ENCODE results near the gene RNF4. TPM values are rescaled to one million over a fixed set of nuclear protein-coding genes. Genes with fewer than 3 reads are reported as not detected.

Gene RNF4
- total and polyA plus RNA-seq, 12 donors = 13.4 to 42.1 (median 29.7) TPM

DNA sequence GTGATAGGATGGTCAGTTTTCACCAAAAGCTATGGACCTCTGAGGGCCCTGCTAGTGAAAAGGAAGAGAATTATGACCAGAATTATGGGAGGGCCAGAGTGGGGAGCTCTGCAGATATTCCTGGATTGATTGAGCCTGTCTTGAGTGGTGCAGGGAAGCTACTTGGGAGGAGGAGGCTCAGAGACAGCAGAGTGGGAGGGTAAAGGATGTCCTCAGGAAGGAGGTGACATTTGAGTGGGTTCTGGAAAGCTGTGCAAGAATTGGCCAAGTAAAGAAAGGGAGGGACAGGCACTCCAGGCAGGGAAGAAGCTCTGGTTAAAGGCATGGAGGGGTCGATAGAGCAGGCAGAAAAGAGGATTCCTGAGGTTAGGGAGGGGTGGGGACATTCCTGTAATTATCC lies 24.1 kb downstream of the RNF4 start:
- Histone ChIP-seq H3K9me3 (no peaks in the 10 kb centered on the region), H3K4me3 (no peak overlapping the region), H3K4me1 (peaks cover 0 to 71% (median 46%) of the 10 kb centered on the region in 9 donors), H3K36me3 (peaks cover 0 to 86% (median 21%) of the 10 kb centered on the region in 9 donors), H3K27ac (peak overlapping the region in 6 of 10 donors; percentile 6 to 64 (median 50)), H3K27me3 (no peaks in the 10 kb centered on the region)
- TF ChIP-seq CTCF (IDR thresholded peaks at IDR 0.05) = no peak
- 53 to 76% methylated on average over 1 of the region's 1 CpG for WGBS, 2 donors
- intact Hi-C loops (cut with DNase I) = no loop called here
- DNase-seq = no peak
- ATAC-seq = peak in 6 of 8 donors; percentile 8 to 68 (median 46)

- WGBS, 2 donors = 44 to 46% methylated on average over 3 of the region's 3 CpGs
- Histone ChIP-seq H3K27me3 (no peaks in the 10 kb centered on the region), H3K4me1 (peaks cover 0 to 51% (median 34%) of the 10 kb centered on the region in 9 donors), H3K4me3 (no peak overlapping the region), H3K9me3 (no peaks in the 10 kb centered on the region), H3K27ac (peak overlapping the region in 2 of 10 donors; percentile 3 to 53), H3K36me3 (peaks cover 0 to 99% (median 33%) of the 10 kb centered on the region in 9 donors)
- peak; percentile 10 to 79 (median 62) for ATAC-seq
- TF ChIP-seq CTCF (IDR thresholded peaks at IDR 0.05) = no peak
- intact Hi-C loops (cut with DNase I) = no loop called here
- peak; percentile 15 to 35 for DNase-seq
Measured at GRCh38 chr4:2494992-2495391, 26.1 kb downstream of the RNF4 start.

GRCh38 chr4:2497324-2497723 lies 28.4 kb downstream of the RNF4 start:
- H3K36me3 ChIP-seq = peaks cover 0 to 99% (median 54%) of the 10 kb centered on the region in 9 donors
- no peak for TF ChIP-seq CTCF (IDR thresholded peaks at IDR 0.05)
- 98 to 100% methylated on average over 4 of the region's 4 CpGs for WGBS, 2 donors

DNA sequence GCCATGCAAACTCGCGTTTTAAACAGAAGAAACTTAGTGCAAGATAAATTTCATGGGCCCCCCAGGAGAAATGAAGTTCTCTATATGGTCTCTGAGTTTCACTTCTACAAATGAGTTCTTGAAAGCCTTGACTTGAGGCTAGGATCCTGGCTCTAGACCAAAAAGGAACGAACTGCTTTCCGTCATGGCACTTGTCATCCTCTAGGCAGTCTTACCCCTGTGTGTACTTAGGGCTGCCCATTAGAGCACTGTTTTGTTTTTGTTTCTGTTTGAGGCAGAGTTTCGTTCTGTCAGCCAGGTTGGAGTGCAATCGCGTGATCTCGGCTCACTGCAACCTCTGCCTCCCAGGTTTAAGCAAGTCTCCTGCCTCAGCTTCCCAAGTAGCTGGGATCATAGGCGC lies 29.0 kb downstream of the RNF4 start:
- ATAC-seq (peak in 5 of 8 donors; percentile 17 to 51 (median 29)), DNase-seq (peak in 1 of 2 donors; percentile 13)
- intact Hi-C loops (cut with DNase I) = no loop called here
- Histone ChIP-seq H3K27me3 (no peaks in the 10 kb centered on the region), H3K4me1 (peaks cover 0 to 36% (median 25%) of the 10 kb centered on the region in 9 donors), H3K27ac (peak overlapping the region in 1 of 10 donors; percentile 71), H3K4me3 (no peak overlapping the region), H3K36me3 (peaks cover 0 to 99% (median 50%) of the 10 kb centered on the region in 9 donors), H3K9me3 (no peaks in the 10 kb centered on the region)
- no peak for TF ChIP-seq CTCF (IDR thresholded peaks at IDR 0.05)
- 91 to 92% methylated on average over 9 of the region's 9 CpGs for WGBS, 2 donors

More at GRCh38 chr4:2497324-2497723, 28.4 kb downstream of the RNF4 start:
- DNase-seq (no peak), ATAC-seq (no peak)
- no peaks in the 10 kb centered on the region for H3K9me3 ChIP-seq
- H3K27me3 ChIP-seq = no peaks in the 10 kb centered on the region
- no peak overlapping the region for H3K4me3 ChIP-seq
- intact Hi-C loops (cut with DNase I) = no loop called here
- peak overlapping the region in 1 of 10 donors; percentile 48 for H3K27ac ChIP-seq
- peaks cover 0 to 42% (median 28%) of the 10 kb centered on the region in 9 donors for H3K4me1 ChIP-seq

Data from heart right ventricle (tissue), 16 donors.